Left hindlimb (tissue), 1 donor: ENCODE data around the gene PAK6.

Experiments
- DNase-seq: peaks from one replicate; pipeline ENCODE4 v3.0.0-alpha.2; 2018

Gene PAK6

GRCh38 chr15:40241269-40242212, 2.7 kb downstream of the PAK6 start:
- no peak for DNase-seq

GRCh38 chr15:40242213-40242599, 3.3 kb downstream of the PAK6 start:
- DNase-seq, result no peak

DNA sequence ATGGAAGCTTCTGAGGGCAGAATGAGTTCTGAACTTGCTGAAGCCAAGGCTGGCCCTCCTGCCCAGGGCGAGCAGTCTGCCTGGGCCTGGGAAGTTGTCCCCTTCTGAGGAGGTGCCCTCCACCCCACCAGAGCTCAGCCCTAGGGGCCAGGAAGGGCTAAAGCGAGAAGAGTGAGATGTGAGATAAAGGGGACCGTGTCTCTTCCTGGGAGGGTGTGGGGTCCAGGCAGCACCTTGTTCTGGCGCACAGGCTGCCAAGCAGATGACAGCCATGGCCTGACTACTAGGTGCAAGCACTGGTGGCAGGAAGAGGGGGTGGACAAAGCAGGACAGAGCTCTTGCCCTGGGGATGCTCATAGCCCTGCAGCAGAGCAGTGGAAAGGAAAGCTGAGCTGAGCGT, 3.7 kb downstream of the PAK6 start:
- no peak for DNase-seq

- DNase-seq, result no peak
Measured at GRCh38 chr15:40243126-40243810, 4.4 kb downstream of the PAK6 start.

- DNase-seq, result no peak
Measured at GRCh38 chr15:40244961-40245523, 6.2 kb downstream of the PAK6 start.

DNA sequence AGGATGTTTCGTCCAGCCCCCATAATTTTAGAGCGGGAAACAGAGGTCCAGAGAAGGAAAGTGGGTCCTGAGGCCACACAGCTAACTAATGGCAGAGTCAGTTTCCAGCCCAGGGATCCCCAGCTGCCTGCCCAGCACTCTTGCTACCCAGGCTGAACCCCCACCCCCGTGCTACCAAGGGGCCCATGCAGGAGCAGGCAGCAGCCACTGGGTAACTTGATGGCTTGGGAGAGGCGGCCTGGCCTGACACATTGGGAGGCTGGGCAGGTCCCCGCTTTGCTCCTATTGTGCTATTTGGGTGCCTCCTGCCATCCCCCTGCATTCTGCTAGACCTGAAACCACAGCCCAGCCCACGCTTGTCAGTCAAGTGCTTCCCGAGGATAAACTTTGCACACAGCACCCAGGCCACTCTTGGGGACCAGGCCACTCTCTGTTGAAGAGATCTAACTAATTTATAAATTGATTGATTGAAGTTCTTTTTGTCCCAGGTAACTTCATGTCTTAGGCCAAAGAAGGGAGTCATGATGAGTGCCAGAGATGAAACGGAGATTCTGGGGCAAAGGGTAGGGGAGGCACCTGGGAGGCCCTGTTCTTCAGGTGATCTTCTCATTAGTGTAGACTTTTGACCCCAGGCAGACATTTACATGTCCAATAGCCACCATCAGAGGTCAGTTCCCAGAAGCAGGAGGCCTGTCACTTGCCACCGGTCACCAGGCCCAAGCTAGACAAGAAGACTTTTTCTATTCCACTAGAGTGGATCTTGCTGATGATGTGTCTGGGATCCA, 7.0 kb downstream of the PAK6 start:
- no peak for DNase-seq

DNA sequence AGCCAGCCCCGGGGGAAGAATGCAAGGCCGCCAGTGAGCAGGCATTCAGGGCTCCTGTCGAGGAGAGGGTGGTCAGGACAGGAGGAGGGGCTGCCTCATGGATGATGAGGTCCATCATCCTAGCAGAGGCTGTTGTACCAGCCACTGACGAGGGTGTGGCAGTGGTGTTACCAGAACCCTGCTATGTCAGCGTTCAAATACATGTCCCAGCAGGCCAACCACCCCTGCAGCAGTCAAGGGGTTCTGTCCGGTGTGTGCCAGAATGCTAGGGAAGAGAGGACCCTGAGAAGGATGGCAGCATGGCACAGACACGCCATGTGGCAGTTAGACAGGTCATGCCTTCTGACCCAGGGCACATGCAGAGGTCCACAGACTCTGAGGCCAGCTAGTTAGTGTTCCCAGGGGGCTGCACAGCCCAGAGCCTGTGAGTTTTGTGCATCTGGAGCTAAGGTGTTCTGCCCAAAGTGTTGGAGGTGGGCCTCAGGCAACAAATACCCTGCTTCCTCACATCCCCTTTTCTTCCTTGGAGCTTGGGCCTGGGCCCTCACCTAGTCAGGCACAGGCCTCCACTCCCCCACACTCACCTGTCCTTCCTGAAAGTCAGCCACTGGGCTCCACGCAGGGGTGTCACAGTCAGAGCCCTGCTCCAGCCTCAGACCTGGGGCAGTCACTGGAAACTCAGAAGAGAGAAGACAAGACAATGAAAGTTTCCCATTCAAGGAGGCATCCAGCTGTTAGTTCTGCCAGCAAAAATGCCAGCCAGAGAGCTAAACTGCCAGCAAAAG, 7.8 kb downstream of the PAK6 start:
- DNase-seq, result no peak

DNA sequence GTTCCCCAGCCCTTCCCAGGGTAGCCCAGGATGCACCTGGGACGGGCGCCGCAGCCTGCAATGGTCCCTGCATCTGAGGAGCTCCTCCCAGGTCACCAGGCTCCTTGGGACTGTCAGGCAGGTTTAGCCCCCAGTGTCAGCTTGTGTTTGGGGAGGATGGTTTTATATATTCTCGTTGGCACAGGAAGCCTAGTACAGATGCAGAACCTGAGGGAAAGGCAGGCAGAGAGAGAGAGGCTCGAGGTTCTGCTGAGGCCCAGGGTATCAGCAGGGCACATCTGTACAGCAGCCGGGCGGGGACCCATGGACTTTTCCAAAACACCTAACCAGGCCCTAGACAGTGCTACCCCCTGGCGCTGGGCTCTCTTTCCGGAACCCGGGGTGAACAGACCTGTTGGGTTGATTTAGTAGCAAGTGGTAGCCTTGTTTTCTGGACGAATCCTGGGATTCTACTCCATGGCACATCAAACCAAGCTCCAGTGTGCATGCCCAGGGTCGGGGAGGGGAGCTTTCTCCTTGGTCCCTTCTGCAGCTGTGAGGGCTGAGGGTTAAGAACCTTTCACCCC, 8.6 kb downstream of the PAK6 start:
- no peak for DNase-seq

DNA sequence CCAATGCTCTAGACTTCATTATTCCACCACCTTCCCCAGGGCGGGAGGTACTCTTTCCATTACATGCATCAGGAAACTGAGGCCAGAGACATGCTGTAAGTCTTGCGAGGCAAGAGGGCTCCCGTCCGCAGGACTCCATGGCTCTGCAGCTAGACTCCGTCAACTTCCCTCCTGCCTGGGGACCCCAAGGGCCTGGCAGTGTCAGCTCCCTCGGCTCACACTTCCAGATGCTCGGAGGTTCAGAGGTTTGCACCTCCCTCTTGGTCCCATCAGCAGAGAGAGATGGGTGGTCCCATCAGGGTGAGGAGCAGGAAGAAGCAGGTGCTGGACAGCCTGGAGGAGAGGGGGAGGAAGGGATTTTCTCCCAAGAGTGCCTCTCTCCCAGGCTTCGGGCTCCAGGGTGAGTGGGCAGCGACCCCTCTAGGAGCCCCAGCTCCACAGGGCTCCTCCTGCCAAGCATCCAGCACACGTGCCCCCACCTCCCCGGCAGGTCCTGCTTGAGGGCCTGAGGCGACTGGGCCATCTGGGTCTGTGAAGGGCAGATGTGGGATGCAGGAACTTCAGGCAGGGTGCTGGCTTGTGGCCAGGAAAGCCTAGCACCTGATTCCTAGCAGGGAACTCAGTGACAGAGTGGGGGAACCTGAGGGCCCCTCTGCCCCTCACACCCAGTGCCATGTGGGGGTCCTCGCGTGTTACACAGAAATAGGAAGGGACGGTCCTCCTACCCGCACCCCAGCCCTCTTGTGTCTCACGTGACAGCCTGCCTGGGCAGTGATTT, 9.3 kb downstream of the PAK6 start:
- no peak for DNase-seq

DNA sequence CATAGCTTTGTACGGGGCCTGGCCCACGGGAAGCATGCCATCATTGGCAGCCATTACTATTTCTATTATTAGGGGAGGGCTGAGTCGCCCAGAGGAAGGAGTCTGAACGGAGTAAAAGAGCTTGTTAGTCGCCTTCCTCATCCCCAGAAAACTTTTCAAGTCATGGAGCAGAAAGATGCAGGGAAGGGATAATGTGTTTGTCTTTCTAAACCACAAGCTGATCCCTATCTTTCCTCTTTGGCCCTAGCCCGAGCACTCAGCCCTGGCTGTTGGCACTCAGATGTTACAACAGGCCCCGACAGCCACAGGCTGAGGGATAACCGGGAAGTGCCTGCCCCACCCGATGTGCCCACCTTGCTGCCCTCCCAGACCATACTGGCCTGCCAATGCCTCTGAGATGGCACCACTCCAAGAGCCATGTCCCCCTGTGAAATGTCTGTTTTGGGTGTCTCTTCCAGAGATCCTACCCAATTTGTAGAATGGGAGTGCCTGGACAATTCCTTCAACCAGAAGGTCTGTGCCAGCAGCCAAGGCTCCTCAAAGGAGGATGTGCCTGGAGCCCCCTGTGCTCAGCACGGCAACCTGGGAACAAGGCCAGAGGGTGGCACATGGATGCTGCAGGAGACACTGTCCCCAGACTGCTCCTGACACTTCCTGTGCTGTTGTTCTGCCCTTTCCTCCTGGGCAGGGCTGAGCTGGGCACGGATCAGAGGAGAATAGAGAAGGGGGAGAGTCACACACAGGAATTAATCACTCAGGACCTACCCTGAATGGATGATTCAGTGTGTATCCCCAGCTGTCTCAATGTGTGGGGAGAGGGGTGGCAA, 10.8 kb downstream of the PAK6 start:
- DNase-seq, result no peak

- DNase-seq, result no peak
Measured at GRCh38 chr15:40250304-40250656, 11.4 kb downstream of the PAK6 start.

DNA sequence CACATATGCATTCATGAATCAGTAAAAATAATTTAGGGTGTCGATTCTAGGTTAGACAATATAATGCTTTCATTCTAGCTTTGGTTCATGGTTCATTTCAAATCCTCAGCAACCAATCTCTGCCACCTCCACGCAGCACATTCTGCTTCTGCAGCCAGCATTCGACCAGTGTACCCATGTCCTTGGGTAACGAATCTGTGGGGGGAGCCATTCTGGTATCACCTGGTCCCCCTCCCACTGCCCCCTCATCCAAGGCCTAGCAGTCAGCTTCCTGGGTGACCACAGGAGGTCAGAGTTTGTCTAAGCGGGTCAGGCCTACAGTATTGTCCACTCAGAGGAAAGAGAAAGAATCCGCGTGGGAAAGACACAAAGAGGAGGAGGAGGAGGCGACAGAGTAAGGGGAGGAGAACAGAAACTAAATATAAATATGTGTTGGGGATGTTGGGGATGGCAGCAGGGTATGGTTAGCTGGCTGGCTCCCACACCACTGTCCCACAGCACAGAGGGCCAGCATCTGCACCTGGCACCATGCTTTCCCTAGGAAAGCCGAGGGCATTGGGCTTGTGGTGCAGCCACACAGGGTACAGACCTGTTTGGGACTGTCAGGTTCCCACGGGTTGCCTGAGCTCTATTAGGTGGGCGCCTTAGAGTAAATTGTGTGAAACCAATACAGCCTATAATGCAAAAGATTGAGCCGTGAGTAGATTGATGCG, 12.1 kb downstream of the PAK6 start:
- DNase-seq, result no peak

GRCh38 chr15:40251486-40252140, 12.8 kb downstream of the PAK6 start:
- no peak for DNase-seq

- no peak for DNase-seq
Measured at GRCh38 chr15:40252141-40252437, 13.2 kb downstream of the PAK6 start.

DNA sequence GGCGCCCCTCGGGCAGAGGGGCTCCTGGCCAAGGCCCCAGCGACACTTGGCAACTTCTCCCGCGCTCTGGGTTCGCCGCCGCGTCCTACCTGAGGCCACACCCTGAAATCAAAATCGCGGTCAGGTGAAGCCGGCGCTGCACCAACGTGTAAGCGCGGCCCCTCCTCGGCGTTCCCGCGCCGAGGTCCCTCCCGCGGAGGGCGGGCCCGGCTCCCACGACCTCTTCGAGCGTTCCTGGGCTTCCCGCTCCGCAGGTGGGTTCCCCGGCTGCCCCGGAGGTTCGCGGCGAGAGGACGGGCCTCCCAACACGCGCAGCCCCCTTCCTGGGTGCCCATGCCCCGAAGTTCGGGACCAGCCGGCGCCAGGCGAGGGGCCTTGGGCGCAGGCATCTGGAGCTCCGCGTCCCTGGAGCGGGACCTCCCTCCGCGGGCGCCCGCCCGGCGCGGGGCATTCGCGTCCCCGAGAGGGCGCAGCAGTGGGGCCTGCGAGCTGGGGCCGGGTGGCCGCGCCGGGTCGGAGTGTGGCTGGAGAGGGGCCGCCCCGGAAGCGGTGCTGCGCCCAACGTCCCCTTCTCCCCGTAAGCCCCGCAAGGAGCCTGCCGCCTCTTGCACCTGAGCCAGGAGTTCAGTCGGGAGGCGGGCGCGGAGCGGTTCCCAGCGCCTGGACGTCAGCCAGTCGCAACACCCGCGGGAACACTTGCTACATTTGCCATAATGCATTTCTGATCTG, 13.7 kb downstream of the PAK6 start:
- no peak for DNase-seq

GRCh38 chr15:40253167-40253790, 14.4 kb downstream of the PAK6 start:
- no peak for DNase-seq

DNA sequence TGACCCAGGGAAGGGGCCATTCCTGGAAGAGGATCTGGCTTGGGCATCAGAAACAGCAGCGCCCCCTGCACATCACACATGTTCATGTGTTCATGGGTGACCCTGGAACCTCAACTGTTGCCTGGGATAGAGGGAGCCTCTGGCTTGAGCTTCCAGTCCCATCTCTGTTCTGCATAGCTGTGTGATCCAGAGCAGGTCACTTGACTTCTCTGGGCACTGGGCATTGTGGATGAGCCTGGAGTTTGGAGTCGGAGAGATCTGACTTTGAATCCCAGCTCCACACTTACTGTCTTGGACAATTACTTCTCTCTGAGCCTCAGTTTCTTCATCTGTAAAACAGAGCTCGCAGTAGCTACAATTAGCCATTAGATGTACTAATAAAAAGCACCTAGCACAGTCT, 15.6 kb downstream of the PAK6 start:
- DNase-seq, result no peak

DNA sequence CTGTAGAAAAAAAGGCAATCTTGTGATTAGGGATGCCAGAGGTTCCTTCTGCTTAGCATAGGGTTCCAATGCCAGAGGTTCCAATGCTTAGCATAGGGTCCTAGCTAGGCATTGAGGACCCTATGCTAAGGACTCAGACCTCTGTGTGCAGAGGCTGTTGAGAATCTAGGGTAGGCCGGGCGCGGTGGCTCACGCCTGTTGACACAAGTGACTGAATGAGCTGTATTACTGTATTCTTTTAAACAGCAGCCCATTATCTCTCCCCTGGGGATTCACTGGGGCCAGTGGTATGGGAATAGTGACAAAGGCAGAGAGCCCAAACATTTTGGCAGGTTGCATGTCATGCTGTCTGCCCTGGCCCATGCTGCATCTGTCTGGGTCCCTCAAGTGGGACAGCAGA, 16.2 kb downstream of the PAK6 start:
- DNase-seq, result no peak
